Esophagus (tissue), 2 donors: ENCODE measurements around the gene DNAJC7. TPM values are rescaled to one million over a fixed set of nuclear protein-coding genes. Genes with fewer than 3 reads are reported as not detected.
A peak's percentile ranks its signal among the peaks of the same experiment; 100 is the strongest.
"Not testable (repeated sequence)": the region's sequence is repeated elsewhere in the genome, so short reads cannot be mapped to it uniquely, and the experiment has no call there.

Source experiments
- H3K27ac ChIP-seq, 2 donors: one replicate each; pipeline ENCODE4 v1.5.1; 2013; ENCODE audit warnings: low read depth in 2 of 2, mild to moderate bottlenecking in 2 of 2, inconsistent platforms in 1 of 2, low read length in 1 of 2, moderate library complexity in 1 of 2
- H3K27me3 ChIP-seq, 2 donors: one replicate each; pipeline ENCODE4 v1.6.1; 2013; ENCODE audit warnings: low read length in 2 of 2, control low read depth in 1 of 2, mild to moderate bottlenecking in 1 of 2; ENCODE audit not compliant: insufficient read depth in 2 of 2, control insufficient read depth in 1 of 2
- H3K36me3 ChIP-seq, 2 donors: one replicate each; pipeline ENCODE4 v1.6.1; 2013; ENCODE audit warnings: low read length in 1 of 2; ENCODE audit not compliant: control insufficient read depth in 2 of 2, insufficient read depth in 2 of 2
- H3K4me1 ChIP-seq, 2 donors: one replicate each; pipeline ENCODE4 v1.6.1; 2013; ENCODE audit warnings: low read length in 1 of 2; ENCODE audit not compliant: control insufficient read depth in 2 of 2, insufficient read depth in 2 of 2
- H3K4me3 ChIP-seq, 2 donors: one replicate each; pipeline ENCODE4 v1.5.1; 2013; ENCODE audit warnings: low read length in 2 of 2, mild to moderate bottlenecking in 2 of 2, low read depth in 1 of 2, moderate library complexity in 1 of 2
- H3K9me3 ChIP-seq, 2 donors: one replicate each; pipeline ENCODE4 v1.6.1; 2013; ENCODE audit warnings: mild to moderate bottlenecking in 2 of 2, low read depth in 1 of 2, low read length in 1 of 2, moderate library complexity in 1 of 2; ENCODE audit not compliant: control insufficient read depth in 2 of 2, insufficient read depth in 1 of 2
- WGBS, 2 donors: extraction: QIAGEN DNeasy Blood & Tissue Kit; methylation state at CpG; one replicate each; pipeline ENCODE4 v1.1.7; 2013; 5-methylcytosine and 5-hydroxymethylcytosine counted together
- polyA plus RNA-seq, 2 donors: library from polyadenylated mRNA; stranded (reverse); fragments of 200-250 nt; gene quantifications; one replicate each; pipeline ENCODE4 v1.2.3, GENCODE V29; 2013
- donor health status: healthy with polysubstance abuse.
- donor health status: Bipolar disorder and iron deficiency.

The DNAJC7 gene
- polyA plus RNA-seq, 2 donors, result 55.4 to 66.4 TPM

GRCh38 chr17:42027590-42027889 is 10.3 kb upstream of the DNAJC7 start:
- Histone ChIP-seq H3K9me3 (no peaks in the 10 kb centered on the region), H3K27me3 (no peaks in the 10 kb centered on the region), H3K4me1 (peaks cover 0 to 7% of the 10 kb centered on the region in 2 donors), H3K4me3 (no peak overlapping the region), H3K36me3 (peaks cover 0 to 14% of the 10 kb centered on the region in 2 donors), H3K27ac (no peak overlapping the region)
- WGBS, 2 donors, result 71 to 73% methylated on average over 5 of the region's 5 CpGs

GRCh38 chr17:42026857-42027589 is 9.8 kb upstream of the DNAJC7 start:
- 58 to 66% methylated on average over 17 of the region's 17 CpGs for whole genome bisulfite sequencing, 2 donors
- Histone ChIP-seq H3K4me1 (peaks cover 0 to 7% of the 10 kb centered on the region in 2 donors), H3K27me3 (no peaks in the 10 kb centered on the region), H3K27ac (no peak overlapping the region), H3K4me3 (no peak overlapping the region), H3K36me3 (peaks cover 0 to 19% of the 10 kb centered on the region in 2 donors), H3K9me3 (no peaks in the 10 kb centered on the region)

- Histone ChIP-seq H3K36me3 (peaks cover 0 to 19% of the 10 kb centered on the region in 2 donors), H3K4me1 (peaks cover 0 to 9% of the 10 kb centered on the region in 2 donors), H3K27me3 (no peaks in the 10 kb centered on the region), H3K27ac (no peak overlapping the region), H3K4me3 (no peak overlapping the region), H3K9me3 (no peaks in the 10 kb centered on the region)
- WGBS, 2 donors, result 94 to 97% methylated on average over 3 of the region's 3 CpGs
Observed at GRCh38 chr17:42025936-42026335, 8.7 kb upstream of the DNAJC7 start.

DNA sequence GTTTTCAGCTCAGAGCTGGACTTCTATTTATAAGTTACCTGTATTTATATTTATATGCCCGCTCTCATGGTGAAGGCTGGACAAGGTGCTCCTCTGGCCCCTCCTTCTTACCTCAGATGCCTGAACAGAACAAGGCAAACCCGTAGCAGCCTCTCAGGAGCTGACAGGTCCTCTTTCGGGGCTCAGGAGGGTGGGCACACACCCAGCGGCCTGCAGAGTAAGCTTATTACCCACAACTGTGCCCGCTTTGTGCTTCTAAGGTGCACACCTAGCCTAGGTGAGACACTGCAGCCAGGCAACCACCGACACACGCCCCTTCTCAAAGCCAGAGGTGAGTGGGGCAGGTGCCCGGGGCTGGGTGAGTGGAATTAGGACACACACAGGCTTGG is 7.9 kb upstream of the DNAJC7 start:
- Histone ChIP-seq H3K27me3 (no peaks in the 10 kb centered on the region), H3K9me3 (no peaks in the 10 kb centered on the region), H3K36me3 (peaks cover 0 to 19% of the 10 kb centered on the region in 2 donors), H3K27ac (peak overlapping the region; percentile 7 to 91), H3K4me1 (peaks cover 0 to 10% of the 10 kb centered on the region in 2 donors), H3K4me3 (no peak overlapping the region)
- 53 to 58% methylated on average over 8 of the region's 8 CpGs for WGBS, 2 donors

DNA sequence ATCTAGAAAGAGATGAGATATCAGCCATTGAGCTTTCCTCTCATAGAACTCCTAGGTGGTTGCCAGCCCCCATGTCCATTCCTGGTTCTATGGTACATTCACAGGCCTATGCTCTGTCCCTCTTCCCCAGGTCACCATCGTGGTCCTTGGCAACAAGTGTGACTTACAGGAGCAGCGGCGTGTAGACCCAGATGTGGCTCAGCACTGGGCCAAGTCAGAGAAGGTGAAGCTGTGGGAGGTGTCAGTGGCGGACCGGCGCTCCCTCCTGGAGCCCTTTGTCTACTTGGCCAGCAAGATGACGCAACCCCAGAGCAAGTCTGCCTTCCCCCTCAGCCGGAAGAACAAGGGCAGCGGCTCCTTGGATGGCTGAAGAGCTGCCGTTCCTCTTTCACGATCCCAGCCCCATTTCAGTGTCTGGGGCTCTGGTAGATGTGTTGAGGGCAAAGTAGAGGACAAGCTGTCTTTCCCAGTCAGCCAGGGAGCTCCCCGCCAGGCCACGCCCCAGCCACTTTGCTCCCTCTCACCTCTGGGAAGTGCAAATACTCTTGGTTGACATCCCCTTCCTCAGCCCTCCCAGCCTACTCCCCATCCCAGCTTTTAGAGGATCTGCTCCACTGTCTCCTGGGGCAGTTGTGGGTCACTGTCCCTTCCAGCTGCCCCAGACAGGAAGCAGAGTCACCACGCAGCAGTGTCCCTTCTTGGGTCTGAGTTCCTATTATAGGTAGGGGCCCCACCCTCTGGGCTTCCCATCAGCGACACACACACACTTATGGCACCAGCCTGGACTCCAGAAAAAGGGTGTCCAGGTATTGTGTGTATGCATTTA is 6.5 kb upstream of the DNAJC7 start:
- Histone ChIP-seq H3K27ac (peak overlapping the region; percentile 76 to 91), H3K4me1 (peaks cover 0 to 10% of the 10 kb centered on the region in 2 donors), H3K9me3 (no peaks in the 10 kb centered on the region), H3K27me3 (no peaks in the 10 kb centered on the region), H3K4me3 (no peak overlapping the region), H3K36me3 (peaks cover 0 to 19% of the 10 kb centered on the region in 2 donors)
- 67 to 68% methylated on average over 15 of the region's 15 CpGs for WGBS, 2 donors

GRCh38 chr17:42020845-42021244 is 3.6 kb upstream of the DNAJC7 start:
- Histone ChIP-seq H3K36me3 (peaks cover 0 to 19% of the 10 kb centered on the region in 2 donors), H3K4me1 (peaks cover 0 to 19% of the 10 kb centered on the region in 2 donors), H3K27ac (peak overlapping the region in 1 of 2 donors; percentile 82), H3K4me3 (peak overlapping the region in 1 of 2 donors; percentile 89)
- not testable (repeated sequence) for H3K27me3 ChIP-seq, H3K9me3 ChIP-seq
- WGBS, 2 donors, result 65 to 71% methylated on average over 8 of the region's 8 CpGs

DNA sequence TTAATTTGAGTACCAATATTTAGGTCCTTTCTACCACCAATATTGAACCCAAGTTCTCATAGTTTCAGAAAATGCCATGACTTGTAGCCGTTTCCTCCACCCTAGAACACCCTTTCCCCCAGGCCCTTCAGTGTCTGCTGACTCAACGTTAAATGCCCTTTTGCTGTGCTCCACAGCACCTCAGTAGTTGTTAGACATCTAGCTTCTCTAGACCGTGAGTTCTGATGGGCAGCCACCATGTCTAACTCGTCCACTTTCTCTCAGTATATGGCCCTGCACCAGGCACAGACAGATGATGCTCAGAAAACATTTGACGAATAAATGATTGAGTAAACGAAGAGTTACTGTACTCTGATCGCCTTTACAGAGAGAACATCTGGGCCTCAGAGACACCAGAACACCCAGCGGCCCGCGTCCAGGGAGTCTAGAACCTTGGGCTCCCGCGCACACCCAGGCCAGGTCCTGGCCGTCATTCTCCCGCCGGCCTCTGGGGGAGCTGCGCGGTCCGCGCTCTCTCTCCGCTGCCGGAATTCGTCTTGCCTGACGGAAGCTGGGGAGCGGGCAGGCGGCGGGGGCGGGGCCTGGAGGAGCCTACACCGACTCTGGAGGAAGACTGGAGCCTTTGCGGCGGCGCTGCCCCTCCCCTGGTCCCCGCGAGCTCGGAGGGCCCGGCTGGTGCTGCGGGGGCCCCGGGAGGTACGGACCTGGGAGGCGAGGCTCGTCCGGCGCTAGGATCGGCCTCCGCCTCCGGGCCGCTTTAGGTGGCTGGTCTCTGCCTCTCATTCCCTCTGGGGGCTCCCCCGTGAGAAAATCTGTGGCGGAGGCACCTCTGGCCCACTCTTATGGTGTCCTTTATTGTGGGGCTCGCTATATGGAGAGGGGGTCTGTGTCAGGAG is 2.5 kb upstream of the DNAJC7 start, which contains the start of gene NKIRAS2:
Gene NKIRAS2, plus strand, starts transcription at position 582 of the 896 bp plus-strand sequence. CDS start 1,488 bp downstream, outside the sequence.
- Histone ChIP-seq H3K27ac (peak within 1 kb of the TSS; percentile 82 to 87), H3K27me3 (no peaks in the 10 kb centered on the region), H3K4me1 (peaks cover 0 to 16% of the 10 kb centered on the region in 2 donors)

GRCh38 chr17:42018988-42019387 is 1.7 kb upstream of the DNAJC7 start:
- Histone ChIP-seq H3K36me3 (peaks cover 0 to 15% of the 10 kb centered on the region in 2 donors), H3K9me3 (no peaks in the 10 kb centered on the region), H3K27ac (no peak overlapping the region), H3K27me3 (no peaks in the 10 kb centered on the region), H3K4me3 (no peak overlapping the region), H3K4me1 (peaks cover 0 to 14% of the 10 kb centered on the region in 2 donors)
- WGBS, 2 donors, result 92 to 93% methylated on average over 4 of the region's 4 CpGs

More for the DNA sequence above, 2.5 kb upstream of the DNAJC7 start, which contains the start of gene NKIRAS2:
- peaks cover 0 to 19% of the 10 kb centered on the region in 2 donors for H3K36me3 ChIP-seq
- H3K4me3 ChIP-seq, result peak within 1 kb of the TSS; percentile 89
- WGBS, 2 donors, result 7 to 8% methylated on average over 41 to 49 of the region's 49 CpGs
- no peaks in the 10 kb centered on the region for H3K9me3 ChIP-seq

DNA sequence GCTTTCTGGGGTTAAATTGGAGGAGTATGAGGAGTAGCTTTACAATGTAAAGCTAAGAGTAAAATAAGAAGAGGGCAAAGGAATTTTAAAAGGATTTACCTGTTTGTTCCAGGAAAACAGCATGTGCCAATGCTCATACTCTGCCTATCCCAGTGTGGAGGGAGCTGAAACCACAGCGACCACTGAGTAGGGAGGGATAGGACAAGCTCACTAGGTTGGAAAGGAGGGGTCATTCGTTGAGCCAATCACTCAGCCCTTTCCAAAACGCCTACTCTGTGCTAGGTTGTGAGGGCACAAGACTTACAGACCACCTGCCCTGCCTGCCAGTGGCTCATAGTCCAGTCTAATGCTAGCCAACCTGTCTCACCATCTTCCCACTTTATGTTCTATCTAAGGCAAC is 1.1 kb upstream of the DNAJC7 start:
- WGBS, 2 donors, result 38% methylated on average over 3 of the region's 3 CpGs
- H3K4me3 ChIP-seq, result peak overlapping the region in 1 of 2 donors; percentile 99

More for the DNA sequence above, 1.1 kb upstream of the DNAJC7 start:
- Histone ChIP-seq H3K4me1 (peaks cover 0 to 11% of the 10 kb centered on the region in 2 donors), H3K27me3 (no peaks in the 10 kb centered on the region), H3K27ac (peak overlapping the region in 1 of 2 donors; percentile 94), H3K36me3 (peaks cover 0 to 9% of the 10 kb centered on the region in 2 donors), H3K9me3 (no peaks in the 10 kb centered on the region)
